Hematopoietic multipotent progenitor cell treated with erythropoietin and hydrocortisone succinate and interleukin-3 and kit ligand, for 4 days (in vitro differentiated cells): Measurements from ENCODE around the gene SYCP1.
"Not testable (repeated sequence)": the region's sequence is repeated elsewhere in the genome, so short reads cannot be mapped to it uniquely, and the experiment has no call there.

Source experiments
- DNase-seq: peaks from one replicate; pipeline ENCODE4 v3.0.0-alpha.2; 2015

SYCP1 gene, protein sequence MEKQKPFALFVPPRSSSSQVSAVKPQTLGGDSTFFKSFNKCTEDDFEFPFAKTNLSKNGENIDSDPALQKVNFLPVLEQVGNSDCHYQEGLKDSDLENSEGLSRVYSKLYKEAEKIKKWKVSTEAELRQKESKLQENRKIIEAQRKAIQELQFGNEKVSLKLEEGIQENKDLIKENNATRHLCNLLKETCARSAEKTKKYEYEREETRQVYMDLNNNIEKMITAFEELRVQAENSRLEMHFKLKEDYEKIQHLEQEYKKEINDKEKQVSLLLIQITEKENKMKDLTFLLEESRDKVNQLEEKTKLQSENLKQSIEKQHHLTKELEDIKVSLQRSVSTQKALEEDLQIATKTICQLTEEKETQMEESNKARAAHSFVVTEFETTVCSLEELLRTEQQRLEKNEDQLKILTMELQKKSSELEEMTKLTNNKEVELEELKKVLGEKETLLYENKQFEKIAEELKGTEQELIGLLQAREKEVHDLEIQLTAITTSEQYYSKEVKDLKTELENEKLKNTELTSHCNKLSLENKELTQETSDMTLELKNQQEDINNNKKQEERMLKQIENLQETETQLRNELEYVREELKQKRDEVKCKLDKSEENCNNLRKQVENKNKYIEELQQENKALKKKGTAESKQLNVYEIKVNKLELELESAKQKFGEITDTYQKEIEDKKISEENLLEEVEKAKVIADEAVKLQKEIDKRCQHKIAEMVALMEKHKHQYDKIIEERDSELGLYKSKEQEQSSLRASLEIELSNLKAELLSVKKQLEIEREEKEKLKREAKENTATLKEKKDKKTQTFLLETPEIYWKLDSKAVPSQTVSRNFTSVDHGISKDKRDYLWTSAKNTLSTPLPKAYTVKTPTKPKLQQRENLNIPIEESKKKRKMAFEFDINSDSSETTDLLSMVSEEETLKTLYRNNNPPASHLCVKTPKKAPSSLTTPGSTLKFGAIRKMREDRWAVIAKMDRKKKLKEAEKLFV

DNA sequence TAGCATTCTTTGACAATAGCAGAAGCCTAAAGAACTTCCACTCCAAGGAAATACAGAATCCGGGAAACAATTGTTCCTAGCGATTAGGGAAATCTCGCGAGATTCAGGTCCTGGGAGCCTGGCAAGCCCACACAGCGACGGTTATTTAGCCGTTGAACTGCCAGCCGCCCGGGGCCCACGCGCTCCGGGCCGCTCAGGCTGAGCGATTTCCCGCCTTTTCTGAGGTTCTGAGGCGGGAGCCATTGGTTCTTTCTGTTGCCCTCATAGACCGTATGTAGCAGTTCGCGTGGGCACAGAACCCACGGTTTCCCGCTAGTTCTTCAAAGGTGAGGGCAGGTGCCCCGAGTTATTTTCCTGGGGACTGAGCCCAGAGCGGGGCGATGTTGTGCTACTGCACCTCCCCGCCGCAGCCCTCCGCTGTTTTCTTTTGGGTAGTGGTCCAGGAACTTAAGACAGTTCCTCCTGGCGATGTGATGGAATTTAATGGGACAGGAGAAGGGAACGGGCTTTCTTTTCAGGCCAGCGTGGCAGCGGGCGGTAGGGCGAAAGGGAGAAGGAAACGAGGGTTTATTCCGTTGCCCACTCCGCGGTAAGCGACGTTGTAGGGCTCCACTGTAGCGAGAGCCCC, at the start of gene SYCP1:
TSS of gene SYCP1 (plus strand) at position 171 of the 628 bp plus-strand sequence. CDS start 602 bp downstream, outside the sequence.
- DNase-seq, result peak; percentile 14

DNA sequence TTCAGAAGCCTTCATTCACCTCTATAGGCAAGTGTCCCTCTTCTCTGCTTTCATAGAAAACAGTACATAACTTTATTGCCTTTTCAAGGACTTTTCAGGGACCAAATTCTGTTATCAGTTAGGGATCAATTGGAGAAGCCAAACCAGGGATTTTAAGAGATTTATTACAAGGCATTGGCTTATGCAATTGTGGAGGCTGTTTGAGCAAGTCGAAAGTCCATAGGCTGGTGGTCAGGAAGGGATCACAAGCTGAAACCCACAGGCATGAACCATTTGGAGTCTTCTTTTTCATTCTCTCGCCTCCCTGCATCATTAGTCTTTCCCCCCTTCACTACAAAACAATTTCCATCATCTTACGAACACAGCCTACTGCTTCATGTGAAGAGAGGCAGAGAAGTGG, 34.8 kb upstream of the SYCP1 start:
- DNase-seq, result no peak

DNA sequence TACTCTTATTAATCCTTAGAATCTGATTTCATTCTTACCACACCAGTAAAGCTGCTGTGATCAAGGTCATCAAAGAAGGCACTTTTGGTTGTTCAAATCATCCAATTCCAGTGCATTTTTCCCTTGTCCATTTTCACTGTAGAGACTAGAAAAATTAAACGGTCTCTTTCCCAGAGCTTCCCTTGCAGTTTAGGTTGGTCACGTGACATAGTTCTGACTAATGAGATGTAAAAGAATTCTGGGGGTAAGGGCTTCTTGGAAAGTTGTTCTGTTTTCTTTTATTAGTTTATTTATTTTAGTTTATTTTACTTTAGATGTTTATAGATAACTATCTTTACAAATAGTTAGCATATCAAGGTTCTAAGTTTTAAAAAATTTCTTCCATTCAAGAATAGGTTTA, 34.3 kb upstream of the SYCP1 start:
- no peak for DNase-seq

DNA sequence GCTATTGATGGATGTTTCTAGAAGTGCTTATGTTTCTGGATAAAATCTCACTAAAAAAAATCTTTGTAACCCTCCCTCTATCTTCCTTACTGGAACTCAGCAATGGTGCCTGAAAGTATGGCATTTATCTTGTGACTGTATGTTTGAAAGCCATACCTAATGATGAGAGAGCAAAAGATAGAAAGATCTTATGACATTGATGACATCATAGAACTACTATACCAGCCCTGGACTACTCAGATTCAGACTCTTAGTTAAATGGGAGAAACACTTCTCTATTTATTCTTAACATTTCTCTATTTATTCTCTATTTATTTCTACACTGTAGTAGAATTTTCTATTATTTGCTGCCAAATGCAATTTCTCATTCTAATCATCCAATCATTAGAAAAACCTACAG, 32.7 kb upstream of the SYCP1 start:
- DNase-seq, result no peak

DNA sequence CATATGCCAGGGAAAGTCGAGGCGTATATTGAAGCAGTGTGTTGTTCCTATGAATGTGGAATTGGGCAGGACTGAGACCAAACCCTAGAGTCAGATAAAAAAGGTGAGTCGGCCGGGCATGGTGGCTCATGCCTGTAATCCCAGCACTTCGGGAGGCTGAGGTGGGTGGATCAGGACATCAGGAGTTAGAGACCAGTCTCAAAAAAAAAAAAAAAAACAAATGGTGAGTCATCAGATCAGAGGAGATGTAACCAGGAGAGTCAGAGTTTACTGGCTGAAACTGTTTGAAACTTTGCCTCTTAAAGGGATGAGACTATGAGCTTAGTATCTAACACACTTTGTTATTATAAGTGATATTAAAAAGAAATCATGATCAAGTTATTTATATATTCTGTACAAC, 26.4 kb upstream of the SYCP1 start:
- no peak for DNase-seq

DNA sequence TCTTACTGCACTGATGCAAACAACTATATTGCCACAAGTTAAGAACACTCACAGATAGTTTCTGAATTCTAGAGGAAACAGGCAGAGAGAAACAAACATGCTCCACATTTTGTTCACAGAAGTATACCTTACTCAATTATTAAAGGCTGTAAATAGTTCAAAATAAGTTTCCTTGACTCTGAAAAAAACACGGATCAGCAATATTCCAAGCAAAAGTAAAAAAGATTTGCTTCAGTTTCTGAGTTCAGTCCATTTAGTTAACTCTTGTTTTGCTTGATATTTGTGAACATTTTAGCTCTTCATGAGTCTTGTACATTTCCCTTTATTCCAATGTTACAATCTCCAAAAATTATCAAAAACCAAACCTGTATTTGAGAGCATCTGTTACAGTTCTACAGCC, 24.6 kb upstream of the SYCP1 start:
- not testable (repeated sequence) for DNase-seq

DNA sequence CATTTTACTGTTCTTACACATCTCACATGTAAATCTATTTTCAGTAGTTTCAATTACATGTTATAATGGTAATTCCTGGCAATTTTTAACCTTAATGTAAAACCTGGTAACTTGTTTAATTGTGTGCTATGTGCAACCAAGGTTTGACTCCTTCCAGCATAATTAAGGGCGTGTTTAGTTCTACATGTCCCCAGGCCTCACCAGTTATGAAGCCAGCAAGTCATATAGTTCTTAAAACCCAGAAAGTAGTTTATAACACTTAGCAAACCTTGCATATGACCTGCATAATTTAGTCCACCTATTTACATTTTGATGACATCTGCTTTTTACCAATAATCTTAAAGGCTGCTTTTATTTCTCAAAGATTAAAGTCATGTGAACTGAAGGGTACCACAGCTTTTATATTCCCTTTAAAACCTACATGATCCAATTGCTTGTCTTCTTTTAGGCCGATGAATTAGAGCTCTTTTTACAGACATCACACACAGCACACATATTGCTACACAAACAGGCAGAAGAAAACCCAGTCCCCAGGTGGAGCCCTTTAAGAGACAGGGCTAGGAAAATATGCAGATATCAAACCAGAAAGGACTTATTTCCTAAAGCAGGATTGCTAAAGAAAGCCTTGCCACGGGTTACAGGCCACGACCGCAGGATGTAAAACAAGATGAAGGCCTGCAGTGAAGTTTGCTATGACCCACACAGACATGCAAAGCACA, 23.2 kb upstream of the SYCP1 start:
- no peak for DNase-seq

DNA sequence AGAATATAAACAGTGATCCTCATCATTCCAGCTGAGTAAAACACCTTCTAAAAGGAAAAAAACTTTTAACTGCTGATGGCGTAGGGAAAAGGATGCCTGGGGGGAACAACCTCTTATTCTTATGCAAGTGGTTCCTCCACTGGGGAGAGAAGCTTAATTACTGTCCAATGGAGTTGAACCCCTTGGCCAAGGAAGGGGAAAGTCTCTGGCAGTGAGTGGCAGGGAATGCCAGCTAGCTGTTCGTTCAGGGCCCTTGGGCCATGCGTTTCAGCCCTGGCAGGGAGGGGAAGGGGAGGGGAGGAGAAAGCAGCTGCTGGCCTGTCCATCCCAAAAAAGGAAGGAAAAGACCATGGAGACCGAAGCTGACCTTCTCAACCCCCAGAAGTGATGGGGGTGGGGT, 22.6 kb upstream of the SYCP1 start:
- DNase-seq, result no peak

DNA sequence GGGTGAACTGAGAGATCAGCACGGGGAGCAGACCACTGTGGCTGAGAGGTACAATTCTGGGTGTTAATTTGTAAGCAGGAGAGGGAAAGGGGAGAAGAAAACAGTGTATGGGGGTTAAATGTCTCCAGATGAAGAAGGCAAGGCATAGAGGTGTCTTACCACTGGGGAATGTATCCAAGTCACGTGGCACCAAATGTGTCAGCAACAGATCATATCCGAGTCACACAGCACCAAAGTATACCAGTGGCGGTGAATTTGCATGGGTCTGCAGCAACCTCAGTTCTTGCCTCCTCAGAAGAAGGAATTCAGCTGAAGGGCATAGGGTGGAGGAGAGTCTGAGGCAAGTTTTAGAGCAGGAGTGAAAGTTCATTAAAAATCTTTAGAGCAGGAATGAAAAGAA, 21.2 kb upstream of the SYCP1 start:
- DNase-seq, result no peak

DNA sequence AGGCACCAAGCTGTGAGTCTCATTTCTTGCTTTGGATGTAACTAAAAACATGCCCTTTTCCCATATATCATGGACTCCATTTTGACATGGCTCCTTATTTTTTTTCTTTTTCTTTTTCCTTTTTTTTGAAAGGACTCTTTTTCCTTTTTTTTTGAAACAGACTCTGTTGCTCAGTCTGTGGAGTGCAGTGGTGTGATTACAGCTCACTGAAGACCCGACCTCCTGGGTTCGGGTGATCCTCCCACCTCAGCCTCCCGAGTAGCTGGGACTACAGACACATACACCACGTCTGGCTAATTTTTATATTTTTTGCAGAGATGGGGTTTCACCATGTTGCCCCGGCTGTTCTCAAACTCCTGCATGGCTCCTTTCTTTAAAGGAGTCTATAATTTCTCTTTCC, 10.4 kb upstream of the SYCP1 start:
- no peak for DNase-seq

DNA sequence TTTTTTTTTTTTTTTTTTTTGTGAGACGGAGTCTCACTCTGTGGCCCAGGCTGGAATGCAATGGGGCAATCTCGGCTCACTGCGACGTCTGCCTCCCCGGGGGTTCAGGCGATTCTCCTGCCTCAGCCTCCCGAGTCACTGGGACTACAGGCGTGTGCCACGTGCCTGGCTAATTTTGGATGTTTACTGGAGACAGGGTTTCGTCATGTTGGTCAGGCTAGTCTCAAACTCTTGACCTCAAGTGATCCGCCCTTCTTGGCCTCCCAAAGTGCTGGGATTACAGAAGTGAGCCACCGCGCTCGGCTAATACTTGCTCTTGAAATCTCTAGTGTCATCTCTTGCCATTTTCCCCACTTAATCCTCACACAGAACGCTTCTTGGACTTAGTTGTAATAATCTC, 1.1 kb upstream of the SYCP1 start:
- no peak for DNase-seq

DNA sequence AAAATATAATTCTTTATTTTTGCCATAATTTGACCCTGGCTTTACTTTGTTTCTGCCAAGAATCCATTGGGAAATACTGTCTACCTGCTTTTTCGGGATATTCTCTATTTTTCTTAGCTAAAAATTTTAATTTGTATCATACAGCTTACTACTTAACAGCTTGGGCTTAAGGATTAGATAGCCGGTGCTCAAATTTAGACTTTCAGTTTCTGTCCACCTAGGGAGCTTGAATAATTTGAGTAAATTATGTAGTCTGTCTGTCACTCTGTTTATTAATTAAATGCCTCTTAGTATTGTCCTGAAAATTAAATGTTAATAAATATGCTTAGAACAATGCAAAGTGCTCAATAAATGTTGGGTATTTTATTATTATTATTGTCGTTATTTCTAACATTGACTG, 6.7 kb downstream of the SYCP1 start:
- no peak for DNase-seq

DNA sequence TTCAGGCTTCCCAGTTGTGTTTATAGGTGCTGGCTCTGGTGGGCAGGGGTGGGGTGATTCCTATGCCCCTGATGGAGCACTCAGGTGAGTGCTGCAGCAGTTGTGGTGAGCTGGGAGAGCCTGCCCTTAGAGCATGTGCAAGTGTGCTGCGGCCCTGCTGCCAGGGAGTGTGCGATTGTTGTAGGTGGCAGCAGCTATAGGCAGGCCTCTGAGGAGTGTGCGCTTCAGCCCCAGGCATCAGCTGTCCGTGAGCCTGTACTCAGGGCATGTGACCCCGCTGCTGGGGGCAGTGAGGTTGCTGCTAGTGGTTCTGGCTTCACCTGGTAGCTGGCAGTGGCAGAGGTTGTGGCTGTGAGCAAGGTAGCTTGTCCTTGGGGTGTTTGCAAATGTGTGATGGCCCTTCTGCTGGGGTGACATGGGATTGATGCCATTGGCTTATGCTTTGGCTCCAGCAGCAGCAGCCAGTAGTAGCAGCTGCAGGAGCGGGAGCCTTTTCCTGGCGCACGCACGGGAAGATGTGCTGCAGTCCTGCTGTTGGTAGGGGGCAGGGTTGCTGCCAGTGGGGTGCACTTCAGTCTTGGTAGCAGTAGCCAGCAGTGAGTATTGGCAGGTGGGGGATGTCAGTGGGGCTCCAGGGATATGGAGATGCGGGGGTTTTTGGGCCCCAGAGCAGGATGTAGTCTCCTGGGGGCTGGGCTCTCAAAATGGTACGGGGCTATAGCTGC, 37.7 kb downstream of the SYCP1 start:
- DNase-seq, result no peak

DNA sequence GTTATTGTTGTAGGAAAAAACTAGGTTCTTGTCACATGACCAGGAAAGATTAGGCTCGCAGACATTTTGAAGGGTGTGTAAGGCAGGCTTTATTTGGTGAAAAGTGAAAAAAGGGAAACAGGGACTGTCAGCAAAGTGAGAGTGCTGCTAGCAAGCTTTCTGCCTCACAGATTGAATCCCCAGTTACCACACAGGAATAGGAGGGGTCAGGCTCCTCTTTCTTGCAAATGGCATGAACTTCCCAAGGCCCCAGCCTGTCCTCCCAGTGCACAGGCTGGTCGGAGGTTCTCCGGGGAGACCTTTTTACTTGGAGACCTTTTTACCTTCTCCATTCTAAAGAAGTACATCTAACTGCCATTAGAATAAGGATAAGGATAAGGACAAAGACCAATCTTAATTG, 42.1 kb downstream of the SYCP1 start:
- no peak for DNase-seq

DNA sequence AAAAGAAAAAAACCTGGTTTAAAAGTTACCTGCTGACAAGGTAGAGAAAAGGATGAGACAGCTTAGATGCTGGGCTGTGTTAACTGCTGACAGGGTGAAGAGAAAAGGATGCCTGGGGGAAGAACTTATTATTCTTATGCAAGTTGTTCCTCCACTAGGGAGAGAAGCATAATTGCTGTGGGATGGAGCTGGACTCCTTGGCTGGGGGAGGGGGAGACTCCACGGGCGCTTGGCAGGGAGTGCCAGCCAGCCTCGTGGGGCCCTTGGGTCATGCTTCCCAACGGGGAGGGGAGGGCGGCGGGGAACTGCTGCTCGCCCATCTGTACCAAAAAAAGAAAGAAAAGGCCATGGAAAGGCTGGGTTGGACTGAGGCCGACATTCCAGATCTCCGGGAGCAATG, 47.2 kb downstream of the SYCP1 start:
- DNase-seq, result no peak

DNA sequence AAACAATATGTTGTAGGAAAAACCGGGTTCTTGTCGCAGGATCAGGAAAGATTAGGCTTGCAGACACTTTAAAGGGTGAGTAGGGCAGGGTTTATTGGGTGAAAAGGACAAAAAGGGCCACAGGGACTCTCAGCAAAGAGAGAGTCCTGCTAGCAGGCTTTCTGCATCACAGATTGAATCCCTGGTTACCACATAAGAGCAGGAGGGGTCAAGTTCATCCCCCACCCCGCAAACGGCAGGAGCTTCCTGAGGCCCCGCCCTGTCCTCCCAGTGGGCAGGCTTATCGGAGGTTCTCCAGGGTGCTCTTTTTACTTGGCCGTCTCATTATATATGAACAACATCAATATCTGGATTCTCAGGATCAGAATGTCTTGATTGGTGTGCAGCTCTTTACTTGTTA, 47.7 kb downstream of the SYCP1 start:
- no peak for DNase-seq

DNA sequence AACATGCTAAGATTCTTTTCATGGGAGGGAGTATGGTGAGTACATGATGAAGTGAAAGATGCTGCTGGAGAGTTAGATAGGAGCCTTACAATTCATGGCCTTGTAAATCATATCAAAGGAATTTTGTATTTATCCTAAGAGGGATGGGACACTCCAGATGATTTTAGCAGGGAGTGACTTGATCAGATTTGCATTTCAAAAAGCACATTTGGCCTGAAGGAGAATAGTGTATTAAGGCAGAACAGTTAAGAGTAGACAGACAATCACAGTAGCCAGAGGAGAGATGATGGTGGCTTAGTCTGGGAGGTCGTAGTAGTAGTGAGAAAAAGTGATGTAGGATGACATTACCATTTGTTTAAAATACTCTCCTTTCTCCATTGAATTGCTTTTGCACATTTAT, 48.8 kb downstream of the SYCP1 start:
- no peak for DNase-seq

DNA sequence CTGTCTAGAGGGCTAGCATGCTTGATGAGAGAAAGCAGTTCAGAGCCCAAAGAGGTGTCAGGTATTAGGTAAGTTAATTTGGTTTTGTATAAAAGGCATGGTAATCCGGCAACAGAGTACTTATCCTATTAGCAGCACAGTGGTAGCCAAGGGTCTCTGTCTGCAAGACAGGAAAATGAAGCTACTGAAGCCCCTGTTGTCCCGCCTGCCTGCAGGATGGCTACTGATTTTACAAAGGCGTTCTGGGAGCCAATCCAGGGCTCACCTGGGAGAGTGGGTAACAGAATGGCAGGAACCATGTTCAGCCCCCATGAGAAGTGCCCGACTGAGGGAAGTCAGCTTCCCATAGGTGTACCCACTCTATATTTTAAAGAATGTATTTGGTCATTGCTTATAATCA, 61.1 kb downstream of the SYCP1 start:
- DNase-seq, result not testable (repeated sequence)

DNA sequence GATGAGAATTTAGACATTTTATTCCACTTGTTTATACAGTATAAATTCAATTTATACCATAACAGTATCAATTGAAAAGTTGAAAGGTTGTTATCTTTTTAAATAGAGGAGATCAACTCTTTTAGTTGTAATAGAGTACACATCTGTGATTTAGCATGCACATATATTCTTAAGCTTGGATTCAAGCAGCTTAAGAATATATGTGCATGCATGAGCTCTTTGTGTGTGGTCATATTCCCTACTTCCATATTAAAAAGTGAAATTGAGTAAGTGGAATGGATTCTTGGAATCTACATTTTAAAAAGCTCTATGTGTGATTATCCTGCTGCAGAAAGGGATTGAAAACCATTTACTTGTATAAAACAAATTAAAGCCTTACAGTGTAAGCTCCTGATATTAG, 71.9 kb downstream of the SYCP1 start:
- DNase-seq, result no peak

DNA sequence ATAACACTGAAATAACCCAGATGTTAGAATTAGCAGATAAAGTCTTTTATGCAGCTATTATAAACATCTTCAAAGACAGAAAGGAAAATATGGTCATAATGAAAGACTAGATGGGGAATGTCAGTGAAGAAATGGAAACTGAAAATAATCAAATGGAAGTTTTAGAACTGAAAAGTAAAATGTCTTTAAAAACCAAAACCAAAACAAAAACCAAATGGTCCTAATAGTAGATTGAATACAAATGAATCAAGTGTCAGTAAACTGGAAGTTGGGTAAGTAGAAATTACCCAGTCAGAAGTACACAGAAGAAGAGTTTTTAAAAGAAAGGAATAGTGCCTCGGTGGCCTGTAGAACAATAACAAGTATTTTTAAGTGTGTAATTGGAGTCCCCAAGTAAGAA, 72.7 kb downstream of the SYCP1 start:
- no peak for DNase-seq

DNA sequence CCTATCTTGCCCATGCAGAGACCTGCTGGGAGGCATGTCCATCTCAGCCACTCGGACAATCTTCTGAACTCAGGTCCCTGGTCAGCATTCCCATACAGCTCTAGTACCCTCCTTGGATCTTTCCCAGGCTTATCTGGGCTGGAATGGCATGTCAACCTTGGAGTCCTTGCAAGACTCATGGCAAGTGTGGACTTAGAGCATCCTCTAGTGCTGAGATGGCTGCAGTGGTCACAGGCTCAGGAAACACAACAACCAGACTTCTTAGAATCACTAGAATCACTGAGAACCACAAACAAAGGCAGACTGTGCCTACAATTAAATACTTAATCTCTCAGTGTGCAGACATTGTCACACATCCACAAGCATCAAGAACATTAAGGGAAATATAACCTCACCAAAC, 101.9 kb downstream of the SYCP1 start:
- DNase-seq, result no peak

DNA sequence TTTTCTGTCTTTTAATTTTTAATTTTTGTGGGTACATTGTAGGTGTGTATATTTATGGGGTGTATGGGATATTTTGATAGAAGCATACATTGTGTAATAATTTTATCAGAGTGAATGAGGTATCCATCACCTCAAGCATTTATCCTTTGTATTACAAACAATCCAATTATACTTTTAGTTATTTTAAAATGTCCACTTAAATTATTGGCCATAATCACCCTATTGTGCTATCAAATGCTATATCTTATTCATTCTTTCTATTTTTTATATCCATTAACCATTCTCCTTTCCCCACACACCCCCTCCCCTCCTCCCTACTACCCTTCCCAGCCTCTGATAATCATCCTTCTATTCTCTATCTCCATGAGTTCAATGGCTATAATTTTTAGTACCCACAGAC, 104.8 kb downstream of the SYCP1 start:
- no peak for DNase-seq
